HepG2 (cell line): ENCODE results near the gene AARS2. TPM values are rescaled to one million over a fixed set of nuclear protein-coding genes. Genes with fewer than 3 reads are reported as not detected.
A peak's percentile ranks its signal among the peaks of the same experiment; 100 is the strongest.
"Not testable (repeated sequence)": the region's sequence is repeated elsewhere in the genome, so short reads cannot be mapped to it uniquely, and the experiment has no call there.

Source experiments
- ATAC-seq: fragments of 200-7000 bp; cut with Tn5 transposase; 3 replicates; pipeline ENCODE4 v1.9.1; 2020; ENCODE audit warnings: mild to moderate bottlenecking, moderate library complexity
- BruUV-seq: library from RNA; stranded (reverse); fragments of 400-500 nt; replicated peaks from 2 replicates; lab custom pipeline; 2021; lab: Mats Ljungman, UMichigan
- CTCF ChIA-PET: fragments of 300-600 bp; formaldehyde crosslinking; extraction: SDS; loops from one replicate; lab custom pipeline; 2021; ENCODE audit warnings: low total read pairs, inconsistent platforms, low intra/inter-chr PET ratio; lab: Yijun Ruan, JAX
- POLR2A ChIA-PET: fragments of 350-600 bp; sonication (Branson Sonifier 250); formaldehyde crosslinking; loops from one replicate; lab custom pipeline; 2020; ENCODE audit warnings: antibody characterized with exemption, inconsistent platforms; lab: Yijun Ruan, JAX
- DNase-seq: peaks from one replicate; pipeline ENCODE4 v3.0.0-alpha.2; 2015; ENCODE audit warnings: low spot score
- FAIRE-seq: peaks from 3 replicates; lab custom pipeline; 2011; peaks lifted over from hg19 to GRCh38; lab: Jason Lieb, UNC
- H2AFZ ChIP-seq: one replicate; pipeline ENCODE4 v1.6.1; 2011; ENCODE audit warnings: low read length, inconsistent platforms
- H3K27ac ChIP-seq: fragments of 300-600 bp; 3 replicates; pipeline ENCODE4 v1.8.0; 2011; ENCODE audit warnings: mixed run types, mild to moderate bottlenecking, mixed read lengths, low read length, inconsistent platforms; ENCODE audit not compliant: insufficient read depth; ENCODE audit errors: extremely low read length
- H3K27me3 ChIP-seq, 2 experiments: fragments of 200-600 bp in 1 of 2; 2 replicates in 1 of 2; 3 replicates in 1 of 2; pipeline versions ENCODE4 v1.6.0 to v1.8.0; 2011; ENCODE audit warnings: low read length in 2 of 2, mild to moderate bottlenecking in 2 of 2, moderate library complexity in 2 of 2, inconsistent platforms in 1 of 2; ENCODE audit not compliant: insufficient read depth in 2 of 2, control insufficient read depth in 1 of 2
- H3K36me3 ChIP-seq, 2 experiments: fragments of 200-600 bp in 1 of 2; replicated peaks in 1 of 2; 2 replicates in 1 of 2; 3 replicates in 1 of 2; pipeline versions ENCODE4 v1.5.1 to v1.8.0; 2011; ENCODE audit warnings: low read length in 2 of 2, inconsistent platforms in 1 of 2; ENCODE audit not compliant: insufficient read depth in 2 of 2, control insufficient read depth in 1 of 2
- H3K4me1 ChIP-seq: 2 replicates; pipeline ENCODE4 v1.5.1; 2012; ENCODE audit warnings: low read length, inconsistent platforms; ENCODE audit not compliant: insufficient read depth
- H3K4me2 ChIP-seq: 2 replicates; pipeline ENCODE4 v1.6.0; 2011; ENCODE audit warnings: low read depth, low read length, inconsistent platforms
- H3K4me3 ChIP-seq, 3 experiments: fragments of 200-600 bp in 1 of 3; sonication (generic), shearing (Covaris generic) in 1 of 3; replicated peaks in 1 of 3; 2 replicates each; pipeline ENCODE4 v1.5.1; 2011 to 2016; ENCODE audit warnings: low read length in 3 of 3, inconsistent platforms in 2 of 3, low read depth in 2 of 3, mild to moderate bottlenecking in 2 of 3, control low read depth in 1 of 3, mixed read lengths in 1 of 3; ENCODE audit not compliant: insufficient read depth in 1 of 3
- H3K79me2 ChIP-seq: one replicate; pipeline ENCODE4 v1.6.1; 2011; ENCODE audit warnings: low read length, inconsistent platforms; ENCODE audit not compliant: insufficient read depth
- H3K9ac ChIP-seq: 2 replicates; pipeline ENCODE4 v1.6.0; 2011; ENCODE audit warnings: mild to moderate bottlenecking, low read depth, low read length, inconsistent platforms; ENCODE audit not compliant: insufficient read depth
- H3K9me3 ChIP-seq: 2 replicates; pipeline ENCODE4 v1.5.1; 2012; ENCODE audit warnings: mild to moderate bottlenecking, low read length
- H4K20me1 ChIP-seq: 2 replicates; pipeline ENCODE4 v1.6.0; 2011; ENCODE audit warnings: inconsistent platforms, mild to moderate bottlenecking, low read length, moderate library complexity; ENCODE audit not compliant: insufficient read depth
- HNF4G ChIP-seq, 2 experiments: sonication (generic) in 1 of 2; formaldehyde crosslinking in 1 of 2; IDR thresholded peaks; 2 replicates each; pipeline versions ENCODE4 v1.4.0 to v1.6.1; 2011 to 2020; ENCODE audit warnings: borderline replicate concordance in 2 of 2, low read depth in 2 of 2, mild to moderate bottlenecking in 2 of 2, low read length in 1 of 2, missing genetic modification reagents in 1 of 2, moderate library complexity in 1 of 2
- HNRNPH1 ChIP-seq: fragments of 200-400 bp; formaldehyde crosslinking; optimal IDR thresholded peaks from 2 replicates; pipeline ENCODE3; 2017; ENCODE audit warnings: mild to moderate bottlenecking, low read depth, low read length
- KLF12 ChIP-seq: sonication (generic); formaldehyde crosslinking; IDR thresholded peaks from 2 replicates; pipeline ENCODE4 v1.4.0; 2020; ENCODE audit warnings: missing genetic modification reagents, borderline replicate concordance
- NFE2L2 ChIP-seq: fragments of 150-350 bp; IDR thresholded peaks from 2 replicates; pipeline ENCODE4 v1.6.1; 2014; ENCODE audit warnings: low read length
- NR2F1 ChIP-seq, 2 experiments: fragments of 450-650 bp in 1 of 2; formaldehyde crosslinking in 1 of 2; IDR thresholded peaks; 2 replicates each; pipeline versions ENCODE4 v1.5.0 to v1.6.1; 2016 to 2020; ENCODE audit warnings: mild to moderate bottlenecking in 1 of 2, missing compliant biosample characterization in 1 of 2, missing genetic modification reagents in 1 of 2, moderate library complexity in 1 of 2
- PBX3 ChIP-seq: sonication (generic); formaldehyde crosslinking; IDR thresholded peaks from 2 replicates; pipeline ENCODE4 v1.8.1; 2023; ENCODE audit warnings: missing genetic modification reagents, inconsistent platforms, borderline replicate concordance
- ZBTB7A ChIP-seq: sonication (generic); formaldehyde crosslinking; IDR thresholded peaks from 2 replicates; pipeline ENCODE4 v1.8.0; 2022; ENCODE audit warnings: mild to moderate bottlenecking, missing genetic modification reagents
- ZMAT5 ChIP-seq: sonication (generic); formaldehyde crosslinking; IDR thresholded peaks from 2 replicates; pipeline ENCODE4 v1.5.0; 2020; ENCODE audit warnings: mild to moderate bottlenecking, low read depth, missing genetic modification reagents, borderline replicate concordance
- ZNF530 ChIP-seq: sonication (generic); formaldehyde crosslinking; IDR thresholded peaks from 2 replicates; pipeline ENCODE4 v1.5.0; 2020; ENCODE audit warnings: low read depth, mild to moderate bottlenecking, missing genetic modification reagents
- ZNF614 ChIP-seq: IDR thresholded peaks from 2 replicates; pipeline ENCODE4 v1.6.1; 2018; ENCODE audit warnings: missing biosample characterization, missing genetic modification reagents, inconsistent platforms, borderline replicate concordance
- WGBS: methylation state at CpG from one replicate; pipeline ENCODE4 v1.1.6; 2017; ENCODE audit warnings: low lambda C conversion rate; 5-methylcytosine and 5-hydroxymethylcytosine counted together
- in situ Hi-C: cut with HindIII; loops from 2 replicates; pipeline ENCODE4 v1.10.0; 2017; ENCODE audit warnings: low pct_unique_long_range_greater_than_20kb; ENCODE audit not compliant: extremely low pct_ligation_motif_present
- intact Hi-C: fragments of 100-400 bp; cut with micrococcal nuclease; formaldehyde crosslinking; loops from one replicate; pipeline ENCODE4 v1.10.0; 2022; ENCODE audit not compliant: unreplicated experiment
- polyA plus RNA-seq, 8 experiments: library from polyadenylated mRNA; depleted of rRNA in 3 of 8; stranded (reverse) in 7 of 8; unstranded in 1 of 8; fragments of >200 nt; fragmentation: Illumina TruSeq in 4 of 8; extraction: Trizol in 4 of 8; gene quantifications; 2 replicates each; pipeline versions ENCODE4 v1.2.1 to v1.2.3, GENCODE V29; 2011 to 2016; ENCODE audit warnings: low read depth in 4 of 8, missing spikeins in 1 of 8, mixed read lengths in 1 of 8; ENCODE audit not compliant: insufficient read depth in 1 of 8
- total RNA-seq, 5 experiments: library from RNA; depleted of rRNA; stranded (reverse); fragments of >200 nt; fragmentation: Illumina TruSeq; extraction: Trizol; gene quantifications; 2 replicates each; pipeline ENCODE4 v1.2.3, GENCODE V29; 2016; ENCODE audit warnings: low read depth in 1 of 5

The AARS2 gene
- total and polyA plus RNA-seq, 2 of the 13 experiments (the other 11 are each of a cell fraction or from before 2014, with no cell fraction given), result 7.5 to 24.1 TPM

DNA sequence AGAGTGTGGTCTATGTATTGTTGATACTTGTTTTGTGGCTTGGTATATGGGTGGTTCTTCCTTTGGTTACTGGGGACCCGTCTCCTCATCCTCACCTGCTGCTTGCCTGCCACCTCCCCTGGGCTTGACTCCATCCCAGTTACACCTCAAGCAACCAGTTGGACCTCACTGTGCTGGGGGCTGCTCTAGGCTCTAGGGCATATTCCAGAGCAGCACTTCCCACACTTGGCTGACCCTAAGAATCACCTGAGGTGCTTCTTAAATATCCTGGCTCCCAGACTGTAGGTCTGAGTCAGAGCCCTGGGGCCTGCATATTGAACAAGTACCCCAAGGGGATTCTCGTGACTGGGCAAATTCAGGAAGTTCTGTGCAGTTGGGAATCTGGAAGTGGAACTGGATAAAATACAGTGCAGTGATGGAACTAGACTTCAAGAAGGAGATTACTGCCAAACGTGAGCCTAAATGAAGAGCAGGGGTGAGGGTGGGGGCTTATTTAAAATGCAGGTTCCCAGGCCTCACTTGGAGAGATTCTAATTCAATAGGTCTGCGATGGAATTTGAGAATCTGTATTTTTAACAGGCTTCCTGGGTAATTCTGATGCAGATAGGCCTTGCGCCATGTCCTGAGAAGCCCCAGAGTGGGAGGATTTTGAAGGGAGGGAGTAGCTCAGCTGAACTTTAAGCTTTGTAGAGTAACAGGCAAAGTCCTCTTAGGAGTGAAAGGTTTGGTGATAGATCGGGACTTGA lies 36.9 kb upstream of the AARS2 start (continued):
- 0 out of 2 replicates have a peak, but pooled peaks have one; percentile 18 for TF ChIP-seq NFE2L2
- TF ChIP-seq NR2F1 (CRISPR knock-in tag; IDR thresholded peaks at IDR 0.05), result no peak
- TF ChIP-seq ZBTB7A (CRISPR knock-in tag), result no peak
- no peak for TF ChIP-seq ZNF530
- TF ChIP-seq ZMAT5 (CRISPR knock-in tag), result no peak
- TF ChIP-seq HNF4G (IDR thresholded peaks at IDR 0.05; ENCODE audit: borderline replicate concordance, low read depth, low read length), result peak; percentile 31; the same call in 1 of the 2 replicates
- TF ChIP-seq HNF4G (CRISPR knock-in tag; IDR thresholded peaks at IDR 0.05; ENCODE audit: borderline replicate concordance, low read depth), result no peak
- TF ChIP-seq PBX3 (CRISPR knock-in tag), result no peak
- no peak for TF ChIP-seq HNRNPH1
- no peak for TF ChIP-seq KLF12
- TF ChIP-seq ZNF614 (CRISPR knock-in tag), result no peak

GRCh38 chr6:44346818-44347217 lies 33.7 kb upstream of the AARS2 start:
- H3K79me2 ChIP-seq, BruUV-seq, H2AFZ ChIP-seq, H3K4me2 ChIP-seq, H4K20me1 ChIP-seq, FAIRE-seq, CTCF ChIA-PET, DNase-seq, POLR2A ChIA-PET, H3K4me3 ChIP-seq, H3K9ac ChIP-seq, in situ Hi-C loops, H3K9me3 ChIP-seq, intact Hi-C loops, H3K27ac ChIP-seq, ATAC-seq, H3K36me3 ChIP-seq: not testable (repeated sequence)
- peaks cover 16% of the 10 kb centered on the region for H3K4me1 ChIP-seq
- WGBS, result 24% methylated on average over 4 of the region's 4 CpGs
- peaks cover 0 to 36% of the 10 kb centered on the region in 2 experiments; a peak in 4 of 5 replicates for H3K27me3 ChIP-seq
